HG03558 (cell line): ENCODE results near the gene HNRNPH3.

ENCODE experiments used
- ATAC-seq: cut with Tn5 transposase; IDR thresholded peaks from one replicate; pipeline ENCODE4 v1.9.1; 2021; ENCODE audit warnings: moderate number of reproducible peaks; ENCODE audit not compliant: unreplicated experiment; ENCODE audit errors: extremely low read depth

Gene HNRNPH3

GRCh38 chr10:68329506-68329861 lies 2.4 kb upstream of the HNRNPH3 start:
- ATAC-seq = no peak

- no peak for ATAC-seq
Observed at GRCh38 chr10:68330852-68331454, 911 bp upstream of the HNRNPH3 start.

- no peak for ATAC-seq
Observed at GRCh38 chr10:68332259-68333057, 594 bp downstream of the HNRNPH3 start, which contains the start of gene PBLD. Gene PBLD, minus strand, starts transcription at chr10:68332928. Its CDS starts 26,084 bp downstream, at chr10:68306844.

GRCh38 chr10:68333058-68333395 lies 1.2 kb downstream of the HNRNPH3 start:
- ATAC-seq = no peak

- no peak for ATAC-seq
Observed at GRCh38 chr10:68333440-68334431, 1.9 kb downstream of the HNRNPH3 start.

- no peak for ATAC-seq
Observed at GRCh38 chr10:68334672-68335467, 3.0 kb downstream of the HNRNPH3 start.

- ATAC-seq = no peak
Observed at GRCh38 chr10:68336754-68337351, 5.0 kb downstream of the HNRNPH3 start.

- ATAC-seq = no peak
Observed at GRCh38 chr10:68340358-68341080, 8.7 kb downstream of the HNRNPH3 start.

- ATAC-seq = no peak
Observed at GRCh38 chr10:68342909-68343516, 11.1 kb downstream of the HNRNPH3 start.

- no peak for ATAC-seq
Observed at GRCh38 chr10:68345621-68346020, 13.8 kb downstream of the HNRNPH3 start.

- no peak for ATAC-seq
Observed at GRCh38 chr10:68346774-68347173, 14.9 kb downstream of the HNRNPH3 start.

GRCh38 chr10:68348265-68348741 lies 16.4 kb downstream of the HNRNPH3 start:
- no peak for ATAC-seq

GRCh38 chr10:68353537-68353936 lies 21.7 kb downstream of the HNRNPH3 start:
- no peak for ATAC-seq

GRCh38 chr10:68359189-68359588 lies 27.3 kb downstream of the HNRNPH3 start:
- no peak for ATAC-seq

- ATAC-seq = no peak
Observed at GRCh38 chr10:68362590-68362989, 30.7 kb downstream of the HNRNPH3 start.

GRCh38 chr10:68364101-68364886 lies 32.4 kb downstream of the HNRNPH3 start:
- ATAC-seq = no peak

GRCh38 chr10:68365611-68366010 lies 33.7 kb downstream of the HNRNPH3 start:
- no peak for ATAC-seq

- ATAC-seq = no peak
Observed at GRCh38 chr10:68366600-68366999, 34.7 kb downstream of the HNRNPH3 start.
